ENCODE data around the gene ADAMTS12. TPM values are rescaled to one million over a fixed set of nuclear protein-coding genes. Genes with fewer than 3 reads are reported as not detected.

The ADAMTS12 gene
- total and polyA plus RNA-seq, 2 experiments from 2014 or later: 7.8 to 11.5 TPM

- H2AFZ ChIP-seq: no peak overlapping the region
- H3K36me3 ChIP-seq (ENCODE audit: low read depth): no peaks in the 10 kb centered on the region
- in situ Hi-C loops (cut with MboI): no loop called here
- no peak overlapping the region for H3K27ac ChIP-seq
- H3K4me3 ChIP-seq: no peak overlapping the region
- no peak overlapping the region for H3K9ac ChIP-seq
- no peaks in the 10 kb centered on the region for H3K79me2 ChIP-seq (ENCODE audit: insufficient read depth)
- H4K20me1 ChIP-seq (ENCODE audit: insufficient read depth): no peaks in the 10 kb centered on the region
- TF ChIP-seq EZH2phosphoT487 (IDR thresholded peaks at IDR 0.05; ENCODE audit: insufficient read depth, low read depth) (no peak), EZH2 (IDR thresholded peaks at IDR 0.05; ENCODE audit: insufficient read depth, poor library complexity, severe bottlenecking) (no peak)
- H3K9me3 ChIP-seq (ENCODE audit: low read depth): no peaks in the 10 kb centered on the region
- no peaks in the 10 kb centered on the region for H3K27me3 ChIP-seq (replicated peaks; ENCODE audit: insufficient read depth)
- H3K4me2 ChIP-seq (ENCODE audit: unreplicated experiment): no peak overlapping the region
- H3K4me1 ChIP-seq (ENCODE audit: insufficient read depth): no peaks in the 10 kb centered on the region
- no peak for DNase-seq
- H3F3A ChIP-seq (ENCODE audit: insufficient read depth): no peaks in the 10 kb centered on the region
- WGBS, 2 experiments (ENCODE audit: low coverage in 1 of 2, low lambda C conversion rate in 2 of 2, missing lambda C conversion rate in 2 of 2): 87% methylated on average over 6 of the region's 6 CpGs
- no peaks in the 10 kb centered on the region for H3K9me2 ChIP-seq (ENCODE audit: insufficient read depth)
These were observed 402.2 kb downstream of the ADAMTS12 start for GRCh38 chr5:33489481-33490067.

- TF ChIP-seq EZH2phosphoT487 (IDR thresholded peaks at IDR 0.05; ENCODE audit: insufficient read depth, low read depth) (no peak), EZH2 (IDR thresholded peaks at IDR 0.05; ENCODE audit: insufficient read depth, poor library complexity, severe bottlenecking) (no peak)
- Histone ChIP-seq H3K36me3 (ENCODE audit: low read depth) (no peaks in the 10 kb centered on the region), H3K27ac (no peak overlapping the region), H3K9me3 (ENCODE audit: low read depth) (no peaks in the 10 kb centered on the region), H3K9ac (no peak overlapping the region), H3K4me1 (ENCODE audit: insufficient read depth) (no peaks in the 10 kb centered on the region), H3K4me2 (ENCODE audit: unreplicated experiment) (no peak overlapping the region), H3K27me3 (replicated peaks; ENCODE audit: insufficient read depth) (no peaks in the 10 kb centered on the region), H3K79me2 (ENCODE audit: insufficient read depth) (no peaks in the 10 kb centered on the region), H2AFZ (no peak overlapping the region), H3K9me2 (ENCODE audit: insufficient read depth) (no peaks in the 10 kb centered on the region), H4K20me1 (ENCODE audit: insufficient read depth) (no peaks in the 10 kb centered on the region), H3K4me3 (no peak overlapping the region), H3F3A (ENCODE audit: insufficient read depth) (no peaks in the 10 kb centered on the region)
- DNase-seq: no peak
- in situ Hi-C loops (cut with MboI): no loop called here
- WGBS, 2 experiments (ENCODE audit: low coverage in 1 of 2, low lambda C conversion rate in 2 of 2, missing lambda C conversion rate in 2 of 2): 83 to 84% methylated on average over 19 of the region's 19 CpGs
These were observed 403.0 kb downstream of the ADAMTS12 start for GRCh38 chr5:33488558-33489355.

- Histone ChIP-seq H3K27me3 (replicated peaks; ENCODE audit: insufficient read depth) (no peaks in the 10 kb centered on the region), H3K9me2 (ENCODE audit: insufficient read depth) (no peaks in the 10 kb centered on the region), H4K20me1 (ENCODE audit: insufficient read depth) (no peaks in the 10 kb centered on the region), H3K36me3 (ENCODE audit: low read depth) (no peaks in the 10 kb centered on the region), H3F3A (ENCODE audit: insufficient read depth) (no peaks in the 10 kb centered on the region), H3K4me2 (ENCODE audit: unreplicated experiment) (no peak overlapping the region), H2AFZ (no peak overlapping the region), H3K27ac (no peak overlapping the region), H3K4me1 (ENCODE audit: insufficient read depth) (no peaks in the 10 kb centered on the region), H3K79me2 (ENCODE audit: insufficient read depth) (no peaks in the 10 kb centered on the region), H3K9ac (no peak overlapping the region), H3K4me3 (no peak overlapping the region), H3K9me3 (ENCODE audit: low read depth) (no peaks in the 10 kb centered on the region)
- in situ Hi-C loops (cut with MboI): no loop called here
- TF ChIP-seq EZH2phosphoT487 (IDR thresholded peaks at IDR 0.05; ENCODE audit: insufficient read depth, low read depth): no peak
- TF ChIP-seq EZH2 (IDR thresholded peaks at IDR 0.05; ENCODE audit: insufficient read depth, poor library complexity, severe bottlenecking): no peak
- WGBS, 2 experiments (ENCODE audit: low coverage in 1 of 2, low lambda C conversion rate in 2 of 2, missing lambda C conversion rate in 2 of 2): 45 to 50% methylated on average over 3 of the region's 3 CpGs
- no peak for DNase-seq
These were observed 404.6 kb downstream of the ADAMTS12 start for GRCh38 chr5:33487236-33487635.

- H3K36me3 ChIP-seq (ENCODE audit: low read depth): peaks cover 4% of the 10 kb centered on the region; the same call in 1 of the 2 replicates
- no peak overlapping the region for H3K9ac ChIP-seq
- no peaks in the 10 kb centered on the region for H3K79me2 ChIP-seq (ENCODE audit: insufficient read depth)
- no peaks in the 10 kb centered on the region for H4K20me1 ChIP-seq (ENCODE audit: insufficient read depth)
- in situ Hi-C loops (cut with MboI): no loop called here
- H3K9me3 ChIP-seq (ENCODE audit: low read depth): no peaks in the 10 kb centered on the region
- DNase-seq: no peak
- TF ChIP-seq EZH2 (IDR thresholded peaks at IDR 0.05; ENCODE audit: insufficient read depth, poor library complexity, severe bottlenecking): no peak
- TF ChIP-seq EZH2phosphoT487 (IDR thresholded peaks at IDR 0.05; ENCODE audit: insufficient read depth, low read depth): no peak
- no peak overlapping the region for H3K4me3 ChIP-seq
- H3F3A ChIP-seq (ENCODE audit: insufficient read depth): 0 out of 2 replicates have a peak, but pooled peaks cover 10% of the 10 kb centered on the region
- H2AFZ ChIP-seq: no peak overlapping the region
- H3K4me2 ChIP-seq (ENCODE audit: unreplicated experiment): no peak overlapping the region
- H3K27ac ChIP-seq: no peak overlapping the region
- no peaks in the 10 kb centered on the region for H3K9me2 ChIP-seq (ENCODE audit: insufficient read depth)
- whole genome bisulfite sequencing, 2 experiments (ENCODE audit: low coverage in 1 of 2, low lambda C conversion rate in 2 of 2, missing lambda C conversion rate in 2 of 2): 96 to 98% methylated on average over 7 of the region's 7 CpGs
- no peaks in the 10 kb centered on the region for H3K27me3 ChIP-seq (replicated peaks; ENCODE audit: insufficient read depth)
- no peaks in the 10 kb centered on the region for H3K4me1 ChIP-seq (ENCODE audit: insufficient read depth)
These were observed 409.5 kb downstream of the ADAMTS12 start for GRCh38 chr5:33482335-33482734.

All from GM23248 (cell line).